ENCODE data around the gene PTPN9. TPM values are rescaled to one million over a fixed set of nuclear protein-coding genes. Genes with fewer than 3 reads are reported as not detected.

PTPN9 gene
- total and polyA plus RNA-seq, 2 experiments from 2014 or later: 19.9 to 30.6 TPM

- Histone ChIP-seq H3K4me1 (ENCODE audit: insufficient read depth) (no peaks in the 10 kb centered on the region), H2AFZ (no peak overlapping the region), H3K36me3 (ENCODE audit: low read depth) (peaks cover 40% of the 10 kb centered on the region), H4K20me1 (ENCODE audit: insufficient read depth) (no peaks in the 10 kb centered on the region), H3K4me3 (no peak overlapping the region), H3K9me3 (ENCODE audit: low read depth) (no peaks in the 10 kb centered on the region), H3K27me3 (replicated peaks; ENCODE audit: insufficient read depth) (no peaks in the 10 kb centered on the region), H3F3A (ENCODE audit: insufficient read depth) (no peaks in the 10 kb centered on the region), H3K9me2 (ENCODE audit: insufficient read depth) (no peaks in the 10 kb centered on the region), H3K9ac (no peak overlapping the region), H3K4me2 (ENCODE audit: unreplicated experiment) (no peak overlapping the region), H3K27ac (no peak overlapping the region), H3K79me2 (ENCODE audit: insufficient read depth) (no peaks in the 10 kb centered on the region)
- TF ChIP-seq EZH2phosphoT487 (IDR thresholded peaks at IDR 0.05; ENCODE audit: insufficient read depth, low read depth) (no peak), EZH2 (IDR thresholded peaks at IDR 0.05; ENCODE audit: insufficient read depth, poor library complexity, severe bottlenecking) (no peak)
- 98% methylated on average over 8 of the region's 8 CpGs for WGBS, 2 experiments (ENCODE audit: low coverage in 1 of 2, low lambda C conversion rate in 2 of 2, missing lambda C conversion rate in 2 of 2)
- no peak for DNase-seq
- in situ Hi-C loops (cut with MboI): no loop called here
Observed at GRCh38 chr15:75606026-75606425, 26.9 kb upstream of the PTPN9 start.

DNA sequence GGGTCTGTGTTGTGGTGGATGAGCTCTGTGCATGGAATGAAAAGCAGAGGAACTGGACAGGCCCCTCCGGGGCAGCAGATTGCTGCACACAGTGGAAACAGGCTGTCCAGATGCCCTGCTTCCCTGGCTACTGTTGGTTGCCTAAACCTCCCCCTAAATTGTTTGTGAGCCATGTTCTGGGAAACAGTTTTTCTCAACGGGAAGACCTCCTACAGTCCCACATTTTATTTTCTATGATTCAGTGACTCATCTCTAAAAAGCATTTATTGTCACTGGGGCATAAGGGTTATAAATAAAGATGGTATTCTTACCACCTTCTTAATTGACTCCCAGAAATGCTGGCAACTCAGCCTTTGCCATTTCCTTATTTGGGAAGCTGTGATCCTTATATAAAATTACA, 20.3 kb upstream of the PTPN9 start:
- Histone ChIP-seq H3K4me3 (no peak overlapping the region), H3K9me2 (ENCODE audit: insufficient read depth) (no peaks in the 10 kb centered on the region), H3K27me3 (replicated peaks; ENCODE audit: insufficient read depth) (no peaks in the 10 kb centered on the region), H4K20me1 (ENCODE audit: insufficient read depth) (no peaks in the 10 kb centered on the region), H3K79me2 (ENCODE audit: insufficient read depth) (no peaks in the 10 kb centered on the region; the same call in 1 of the 2 replicates), H3K4me2 (ENCODE audit: unreplicated experiment) (no peak overlapping the region), H3F3A (ENCODE audit: insufficient read depth) (no peaks in the 10 kb centered on the region), H3K9ac (no peak overlapping the region), H3K9me3 (ENCODE audit: low read depth) (no peaks in the 10 kb centered on the region), H3K27ac (no peak overlapping the region), H3K4me1 (ENCODE audit: insufficient read depth) (no peaks in the 10 kb centered on the region), H3K36me3 (ENCODE audit: low read depth) (peaks cover 33% of the 10 kb centered on the region), H2AFZ (no peak overlapping the region)
- WGBS, 2 experiments (ENCODE audit: low coverage in 1 of 2, low lambda C conversion rate in 2 of 2, missing lambda C conversion rate in 2 of 2): 73 to 84% methylated on average over 2 of the region's 2 CpGs
- TF ChIP-seq EZH2phosphoT487 (IDR thresholded peaks at IDR 0.05; ENCODE audit: insufficient read depth, low read depth): no peak
- in situ Hi-C loops (cut with MboI): no loop called here
- no peak for DNase-seq

GRCh38 chr15:75598361-75598760, 19.2 kb upstream of the PTPN9 start:
- no peak overlapping the region for H2AFZ ChIP-seq
- H3K9me3 ChIP-seq (ENCODE audit: low read depth): no peaks in the 10 kb centered on the region
- in situ Hi-C loops (cut with MboI): no loop called here
- no peak overlapping the region for H3K4me3 ChIP-seq
- 98 to 100% methylated on average over 4 of the region's 4 CpGs for WGBS, 2 experiments (ENCODE audit: low coverage in 1 of 2, low lambda C conversion rate in 2 of 2, missing lambda C conversion rate in 2 of 2)
- H3K27me3 ChIP-seq (replicated peaks; ENCODE audit: insufficient read depth): no peaks in the 10 kb centered on the region
- no peaks in the 10 kb centered on the region for H3K4me1 ChIP-seq (ENCODE audit: insufficient read depth)
- no peaks in the 10 kb centered on the region for H4K20me1 ChIP-seq (ENCODE audit: insufficient read depth)
- TF ChIP-seq EZH2 (IDR thresholded peaks at IDR 0.05; ENCODE audit: insufficient read depth, poor library complexity, severe bottlenecking) (no peak), EZH2phosphoT487 (IDR thresholded peaks at IDR 0.05; ENCODE audit: insufficient read depth, low read depth) (no peak)
- H3F3A ChIP-seq (ENCODE audit: insufficient read depth): no peaks in the 10 kb centered on the region
- H3K9ac ChIP-seq: no peak overlapping the region
- no peaks in the 10 kb centered on the region for H3K9me2 ChIP-seq (ENCODE audit: insufficient read depth)
- H3K36me3 ChIP-seq (ENCODE audit: low read depth): peaks cover 26% of the 10 kb centered on the region
- no peaks in the 10 kb centered on the region; the same call in 1 of the 2 replicates for H3K79me2 ChIP-seq (ENCODE audit: insufficient read depth)
- H3K27ac ChIP-seq: no peak overlapping the region
- no peak overlapping the region for H3K4me2 ChIP-seq (ENCODE audit: unreplicated experiment)
- no peak for DNase-seq

- Histone ChIP-seq H4K20me1 (ENCODE audit: insufficient read depth) (no peaks in the 10 kb centered on the region), H3K4me3 (no peak overlapping the region), H3F3A (ENCODE audit: insufficient read depth) (no peaks in the 10 kb centered on the region), H3K9ac (no peak overlapping the region), H3K36me3 (ENCODE audit: low read depth) (peaks cover 26% of the 10 kb centered on the region), H3K9me3 (ENCODE audit: low read depth) (no peaks in the 10 kb centered on the region), H3K27me3 (replicated peaks; ENCODE audit: insufficient read depth) (no peaks in the 10 kb centered on the region), H3K79me2 (ENCODE audit: insufficient read depth) (no peaks in the 10 kb centered on the region; the same call in 1 of the 2 replicates), H2AFZ (no peak overlapping the region), H3K27ac (no peak overlapping the region), H3K4me2 (ENCODE audit: unreplicated experiment) (no peak overlapping the region), H3K4me1 (ENCODE audit: insufficient read depth) (no peaks in the 10 kb centered on the region), H3K9me2 (ENCODE audit: insufficient read depth) (no peaks in the 10 kb centered on the region)
- peak; percentile 50 for DNase-seq
- TF ChIP-seq EZH2 (IDR thresholded peaks at IDR 0.05; ENCODE audit: insufficient read depth, poor library complexity, severe bottlenecking): no peak
- in situ Hi-C loops (cut with MboI): no loop called here
- WGBS, 2 experiments (ENCODE audit: low coverage in 1 of 2, low lambda C conversion rate in 2 of 2, missing lambda C conversion rate in 2 of 2): 84 to 87% methylated on average over 3 of the region's 3 CpGs
Observed at GRCh38 chr15:75597667-75598341, 18.7 kb upstream of the PTPN9 start.

All from GM23248 (cell line).